H1 (cell line): ENCODE measurements around the gene ATP1B3. TPM values are rescaled to one million over a fixed set of nuclear protein-coding genes. Genes with fewer than 3 reads are reported as not detected.

Experiments used
- BCL11A ChIP-seq, 2 experiments: IDR thresholded peaks; one replicate each; pipeline ENCODE4 v1.6.1; 2011; ENCODE audit warnings: low read depth in 2 of 2, low read length in 2 of 2, mild to moderate bottlenecking in 2 of 2
- GTF2F1 ChIP-seq: IDR thresholded peaks from 2 replicates; pipeline ENCODE4 v1.6.1; 2012; ENCODE audit warnings: low read depth, low read length, improper control_type of control experiment, borderline replicate concordance
- KDM4A ChIP-seq: IDR thresholded peaks from one replicate; pipeline ENCODE4 v1.7.1; 2012; ENCODE audit warnings: low read depth, mild to moderate bottlenecking, moderate library complexity, low read length, inconsistent platforms; ENCODE audit not compliant: severe bottlenecking
- SIRT6 ChIP-seq: IDR thresholded peaks from one replicate; pipeline ENCODE4 v1.7.1; 2012; ENCODE audit warnings: low read length, inconsistent platforms
- SIX5 ChIP-seq: IDR thresholded peaks from 2 replicates; pipeline ENCODE4 v1.6.1; 2011; ENCODE audit warnings: mild to moderate bottlenecking, low read depth, low read length
- SUZ12 ChIP-seq: fragments of 200-600 bp; sonication (generic); IDR thresholded peaks from 2 replicates; pipeline ENCODE4 v1.6.1; 2012; ENCODE audit warnings: mild to moderate bottlenecking, inconsistent platforms, low read length, moderate library complexity, mixed read lengths
- TCF12 ChIP-seq: IDR thresholded peaks from 2 replicates; pipeline ENCODE4 v1.6.1; 2011; ENCODE audit warnings: low read depth, mild to moderate bottlenecking, low read length
- polyA plus RNA-seq, 7 experiments: library from polyadenylated mRNA; depleted of rRNA in 3 of 7; stranded (reverse) in 5 of 7; unstranded in 2 of 7; fragments of >200 nt in 5 of 7; fragments of 200-250 nt in 2 of 7; gene quantifications; 1 replicate in 5 of 7; 2 replicates in 1 of 7; 4 replicates in 1 of 7; pipeline versions ENCODE4 v1.2.1 to v1.2.3, GENCODE V29; 2011 to 2013; ENCODE audit warnings: missing spikeins in 2 of 7, mixed read lengths in 2 of 7
- total RNA-seq: library from RNA; stranded (reverse); fragmentation: NEBNext Ultra II Directional; extraction: Animal tissue kit (Norgen Biotek cat#: 25700); gene quantifications from 2 replicates; pipeline ENCODE4 v1.2.1, GENCODE V29; 2021

Gene ATP1B3
- total and polyA plus RNA-seq, 2 of the 8 experiments (the other 6 are each of a cell fraction or from before 2014, with no cell fraction given), result 233 to 342 TPM

DNA sequence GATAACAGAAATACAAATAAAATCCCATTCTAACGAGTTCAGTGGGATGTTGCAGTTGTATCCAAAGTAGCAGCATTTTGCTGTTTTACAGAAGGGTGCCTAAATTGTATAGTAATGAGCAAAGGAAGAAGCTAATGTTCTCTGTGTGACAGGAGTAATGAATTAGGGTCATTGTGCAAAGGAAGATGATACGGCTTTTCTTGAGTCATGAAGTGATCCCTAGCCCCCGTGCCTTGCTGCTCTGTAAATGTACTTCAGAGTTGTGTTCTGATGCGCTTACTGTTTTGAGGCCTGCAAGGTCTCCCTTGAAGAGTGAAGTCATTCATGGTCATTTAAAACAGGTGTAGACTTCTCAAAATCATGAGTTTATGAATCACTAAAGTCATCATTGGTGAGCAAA is 37.9 kb downstream of the ATP1B3 start (continued):
- no peak for TF ChIP-seq SIRT6
- TF ChIP-seq BCL11A (IDR thresholded peaks at IDR 0.05; ENCODE audit: low read depth in 2 of 2, low read length in 2 of 2), result no peak
- no peak for TF ChIP-seq GTF2F1
- no peak for TF ChIP-seq SIX5
- TF ChIP-seq SUZ12, result no peak
- no peak for TF ChIP-seq TCF12
- no peak for TF ChIP-seq KDM4A
